ENCODE data around the gene CADM2. TPM values are rescaled to one million over a fixed set of nuclear protein-coding genes. Genes with fewer than 3 reads are reported as not detected.

The CADM2 gene
- polyA plus RNA-seq, 1 donor from 2014 or later: 4.5 TPM

- Histone ChIP-seq H3K9me2 (ENCODE audit: insufficient read depth, low read length) (no peaks in the 10 kb centered on the region), H3F3A (ENCODE audit: insufficient read depth, low read length, poor library complexity, severe bottlenecking) (no peaks in the 10 kb centered on the region), H3K27me3 (ENCODE audit: insufficient read depth, low read depth, low read length) (no peaks in the 10 kb centered on the region), H3K27ac (ENCODE audit: low read length) (no peak overlapping the region), H2AFZ (ENCODE audit: low read depth, low read length) (no peak overlapping the region), H4K20me1 (ENCODE audit: insufficient read depth) (no peaks in the 10 kb centered on the region), H3K79me2 (replicated peaks; ENCODE audit: insufficient read depth, low read length) (no peaks in the 10 kb centered on the region), H3K9ac (ENCODE audit: low read length) (no peak overlapping the region), H3K4me2 (ENCODE audit: low read length) (no peak overlapping the region), H3K4me3 (ENCODE audit: low read length) (no peak overlapping the region), H3K9me3 (ENCODE audit: low read length) (no peaks in the 10 kb centered on the region), H3K36me3 (ENCODE audit: insufficient read depth, low read length) (no peaks in the 10 kb centered on the region)
- TF ChIP-seq RAD21 (conservative IDR thresholded peaks at IDR 0.05): no peak
- no peak for TF ChIP-seq MXI1 (conservative IDR thresholded peaks at IDR 0.05; ENCODE audit: poor library complexity, severe bottlenecking)
- TF ChIP-seq SMC3 (conservative IDR thresholded peaks at IDR 0.05; ENCODE audit: poor library complexity): no peak
- no peak for TF ChIP-seq REST (IDR thresholded peaks at IDR 0.05; ENCODE audit: borderline replicate concordance)
- TF ChIP-seq EZH2 (IDR thresholded peaks at IDR 0.05; ENCODE audit: borderline replicate concordance, insufficient read depth, low read length, poor library complexity, severe bottlenecking): no peak
Observed at GRCh38 chr3:85100316-85100715, 141.5 kb downstream of the CADM2 start.

- H3K9ac ChIP-seq (ENCODE audit: low read length): no peak overlapping the region
Observed at GRCh38 chr3:85102781-85103180, 144.0 kb downstream of the CADM2 start.

More at GRCh38 chr3:85102781-85103180, 144.0 kb downstream of the CADM2 start:
- no peaks in the 10 kb centered on the region for H3K9me3 ChIP-seq (ENCODE audit: low read length)
- no peaks in the 10 kb centered on the region for H3K9me2 ChIP-seq (ENCODE audit: insufficient read depth, low read length)
- H3K36me3 ChIP-seq (ENCODE audit: insufficient read depth, low read length): no peaks in the 10 kb centered on the region
- no peak overlapping the region for H3K27ac ChIP-seq (ENCODE audit: low read length)
- H3K4me2 ChIP-seq (ENCODE audit: low read length): no peak overlapping the region
- H3K27me3 ChIP-seq (ENCODE audit: insufficient read depth, low read depth, low read length): no peaks in the 10 kb centered on the region
- TF ChIP-seq RAD21 (conservative IDR thresholded peaks at IDR 0.05) (no peak), POLR2AphosphoS5 (IDR thresholded peaks at IDR 0.05) (no peak), REST (IDR thresholded peaks at IDR 0.05; ENCODE audit: borderline replicate concordance) (no peak), CTCF (IDR thresholded peaks at IDR 0.05; ENCODE audit: poor library complexity, severe bottlenecking) (no peak), SMC3 (conservative IDR thresholded peaks at IDR 0.05; ENCODE audit: poor library complexity) (no peak), EP300 (conservative IDR thresholded peaks at IDR 0.05; ENCODE audit: poor library complexity, severe bottlenecking) (no peak), TAF1 (IDR thresholded peaks at IDR 0.05; ENCODE audit: low read depth) (no peak), MXI1 (conservative IDR thresholded peaks at IDR 0.05; ENCODE audit: poor library complexity, severe bottlenecking) (no peak), EZH2 (IDR thresholded peaks at IDR 0.05; ENCODE audit: borderline replicate concordance, insufficient read depth, low read length, poor library complexity, severe bottlenecking) (no peak)
- no peaks in the 10 kb centered on the region for H3K79me2 ChIP-seq (replicated peaks; ENCODE audit: insufficient read depth, low read length)
- H3F3A ChIP-seq (ENCODE audit: insufficient read depth, low read length, poor library complexity, severe bottlenecking): no peaks in the 10 kb centered on the region
- no peak overlapping the region for H3K4me3 ChIP-seq (ENCODE audit: low read length)
- H4K20me1 ChIP-seq (ENCODE audit: insufficient read depth): no peaks in the 10 kb centered on the region
- H2AFZ ChIP-seq (ENCODE audit: low read depth, low read length): no peak overlapping the region

All from neural cell (in vitro differentiated cells).